Subcutaneous preadipocyte (primary cell): ENCODE data around the gene MLX. TPM values are rescaled to one million over a fixed set of nuclear protein-coding genes. Genes with fewer than 3 reads are reported as not detected.

Source experiments
- total RNA-seq: library from RNA; depleted of rRNA; stranded (reverse); fragments of >200 nt; gene quantifications from 2 replicates; pipeline ENCODE4 v1.2.3, GENCODE V29; 2012

The MLX gene
- 37.5 and 47.7 TPM in 2 replicates for total RNA-seq

GRCh38 chr17:42566883-42567573 is at the start of gene MLX:
Gene MLX (plus strand): TSS chr17:42567100. CDS start chr17:42567125, 25 bp downstream.

GRCh38 chr17:42536048-42536371 is 30.9 kb upstream of the MLX start, which contains the start of gene NAGLU:
Gene NAGLU (plus strand): TSS chr17:42536241. CDS start chr17:42536273, 32 bp downstream.

GRCh38 chr17:42552736-42553135 is 14.2 kb upstream of the MLX start, which contains the start of gene HSD17B1:
Gene HSD17B1 (plus strand): TSS chr17:42552923. CDS start chr17:42552934, 11 bp downstream.

GRCh38 chr17:42561897-42562387 is 5.0 kb upstream of the MLX start, which contains the start of gene COASY:
Gene COASY (plus strand): TSS chr17:42562148. CDS start chr17:42562623, 475 bp downstream.

GRCh38 chr17:42577532-42578281 is 10.8 kb downstream of the MLX start, which contains the start of gene PSMC3IP:
Gene PSMC3IP (minus strand): TSS chr17:42577729. CDS start chr17:42577686, 43 bp downstream.

GRCh38 chr17:42609182-42609813 is 42.4 kb downstream of the MLX start, which contains the start of the genes RETREG3 and TUBG1:
Gene RETREG3 (minus strand): TSS chr17:42609374. CDS start chr17:42609324, 50 bp downstream.
Gene TUBG1 (plus strand): TSS chr17:42609683. CDS start chr17:42609738, 55 bp downstream.

Other genes with a start within 250 kb of the MLX start
- 79.4 and 92.6 TPM in 2 replicates for gene STAT3, start 178.7 kb upstream of the MLX start, total RNA-seq
- 515 and 628 TPM in 2 replicates for gene CAVIN1, start 143.8 kb upstream of the MLX start, total RNA-seq
- gene ATP6V0A1, start 108.2 kb upstream of the MLX start, total RNA-seq: 59.9 and 60.8 TPM in 2 replicates
- gene NAGLU, start 30.9 kb upstream of the MLX start, total RNA-seq: 25.4 and 29.1 TPM in 2 replicates
- gene HSD17B1, start 14.2 kb upstream of the MLX start, total RNA-seq: 1.5 and 4.3 TPM in 2 replicates
- gene COASY, start 5.0 kb upstream of the MLX start, total RNA-seq: 16.9 and 26.0 TPM in 2 replicates
- gene PSMC3IP, start 10.6 kb downstream of the MLX start, total RNA-seq: 5.1 and 8.0 TPM in 2 replicates
- 41.5 and 53.2 TPM in 2 replicates for gene RETREG3, start 42.3 kb downstream of the MLX start, total RNA-seq
- gene TUBG1, start 42.6 kb downstream of the MLX start, total RNA-seq: 55.9 and 60.2 TPM in 2 replicates
- 12.9 TPM in 2 replicates for gene TUBG2, start 92.2 kb downstream of the MLX start, total RNA-seq
- 11.8 and 12.9 TPM in 2 replicates for gene PLEKHH3, start 109.9 kb downstream of the MLX start, total RNA-seq
- gene CCR10, start 114.7 kb downstream of the MLX start, total RNA-seq: 2.2 and 3.9 TPM in 2 replicates
- gene CNTNAP1, start 115.4 kb downstream of the MLX start, total RNA-seq: 15.8 and 16.8 TPM in 2 replicates
- 26.5 and 26.6 TPM in 2 replicates for gene EZH1, start 177.9 kb downstream of the MLX start, total RNA-seq
- 0.73 TPM in 1 of 2 replicates, not detected in the other for gene RAMP2, start 194.1 kb downstream of the MLX start, total RNA-seq
- 50.6 and 55.1 TPM in 2 replicates for gene VPS25, start 206.3 kb downstream of the MLX start, total RNA-seq
- gene WNK4, start 213.5 kb downstream of the MLX start, total RNA-seq: 0.59 TPM in 1 of 2 replicates, not detected in the other
- 54.0 and 61.0 TPM in 2 replicates for gene COA3, start 231.6 kb downstream of the MLX start, total RNA-seq
- gene CNTD1, start 231.8 kb downstream of the MLX start, total RNA-seq: not detected in 2 replicates